HEK293 (cell line): ENCODE measurements around the gene CDC5L.

Experiments
- CTCF ChIA-PET: fragments of 350-600 bp; formaldehyde crosslinking; extraction: SDS; loops from one replicate; lab custom pipeline; 2021; ENCODE audit warnings: antibody characterized with exemption; lab: Yijun Ruan, JAX
- POLR2A ChIA-PET: fragments of 300-600 bp; formaldehyde crosslinking; extraction: SDS; loops from one replicate; lab custom pipeline; 2020; ENCODE audit warnings: antibody characterized with exemption, inconsistent platforms; lab: Yijun Ruan, JAX
- H3K27ac ChIP-seq: fragments of 200-500 bp; sonication (Bioruptor generic); 2 replicates; pipeline ENCODE4 v1.5.1; 2014; ENCODE audit warnings: low read depth, low read length, control low read depth, inconsistent platforms; ENCODE audit errors: extremely low read depth
- H3K36me3 ChIP-seq, 2 experiments: fragments of 200-500 bp in 1 of 2; sonication (Bioruptor generic) in 1 of 2; 1 replicate in 1 of 2; 2 replicates in 1 of 2; pipeline ENCODE4 v1.5.1; 2014 to 2017; ENCODE audit warnings: inconsistent platforms in 2 of 2, low read length in 2 of 2; ENCODE audit not compliant: control insufficient read depth in 2 of 2, insufficient read depth in 1 of 2
- H3K4me1 ChIP-seq: fragments of 200-500 bp; sonication (Bioruptor generic); 2 replicates; pipeline ENCODE4 v1.5.1; 2014; ENCODE audit warnings: mild to moderate bottlenecking, low read length, inconsistent platforms; ENCODE audit not compliant: control insufficient read depth, insufficient read depth
- H3K4me3 ChIP-seq: 2 replicates; pipeline ENCODE4 v1.5.1; 2011; ENCODE audit warnings: low read depth, mild to moderate bottlenecking, control low read depth, low read length, moderate library complexity
- H3K9me3 ChIP-seq: fragments of 200-500 bp; sonication (Bioruptor generic); 2 replicates; pipeline ENCODE4 v1.5.1; 2014; ENCODE audit warnings: low read depth, low read length, inconsistent platforms; ENCODE audit not compliant: control insufficient read depth, insufficient read depth
- EGR2 ChIP-seq: fragments of 450-650 bp; formaldehyde crosslinking; IDR thresholded peaks from 2 replicates; pipeline ENCODE4 v1.5.1; 2016; ENCODE audit warnings: low read depth, missing biosample characterization, missing genetic modification characterization
- HOXA7 ChIP-seq: sonication (generic); formaldehyde crosslinking; IDR thresholded peaks from 2 replicates; pipeline ENCODE4 v1.8.1; 2022; ENCODE audit warnings: missing genetic modification reagents, borderline replicate concordance
- KLF9 ChIP-seq: fragments of 450-650 bp; formaldehyde crosslinking; IDR thresholded peaks from 2 replicates; pipeline ENCODE4 v1.5.1; 2016; ENCODE audit warnings: missing biosample characterization, missing genetic modification characterization, low read depth
- MEIS1 ChIP-seq: sonication (generic); formaldehyde crosslinking; IDR thresholded peaks from 2 replicates; pipeline ENCODE4 v1.8.1; 2022; ENCODE audit warnings: missing genetic modification reagents, mild to moderate bottlenecking, borderline replicate concordance
- MZF1 ChIP-seq: fragments of 450-650 bp; formaldehyde crosslinking; IDR thresholded peaks from 2 replicates; pipeline ENCODE4 v1.5.1; 2017; ENCODE audit warnings: missing biosample characterization, missing genetic modification characterization, borderline replicate concordance
- OSR2 ChIP-seq: fragments of 450-650 bp; formaldehyde crosslinking; IDR thresholded peaks from 2 replicates; pipeline ENCODE4 v1.5.1; 2016; ENCODE audit warnings: missing biosample characterization, missing genetic modification characterization
- RBAK ChIP-seq: fragments of 450-650 bp; formaldehyde crosslinking; IDR thresholded peaks from 2 replicates; pipeline ENCODE4 v1.5.1; 2016; ENCODE audit warnings: missing biosample characterization, missing genetic modification characterization
- REPIN1 ChIP-seq: fragments of 450-650 bp; formaldehyde crosslinking; IDR thresholded peaks from 2 replicates; pipeline ENCODE4 v1.5.1; 2017; ENCODE audit warnings: missing biosample characterization, missing genetic modification characterization, low read depth
- YY2 ChIP-seq: fragments of 450-650 bp; formaldehyde crosslinking; IDR thresholded peaks from 2 replicates; pipeline ENCODE4 v1.5.1; 2016; ENCODE audit warnings: missing biosample characterization, missing genetic modification characterization
- ZBTB21 ChIP-seq: fragments of 450-650 bp; formaldehyde crosslinking; IDR thresholded peaks from 2 replicates; pipeline ENCODE4 v1.5.1; 2017; ENCODE audit warnings: missing biosample characterization, missing genetic modification characterization
- ZBTB48 ChIP-seq: fragments of 450-650 bp; formaldehyde crosslinking; IDR thresholded peaks from 2 replicates; pipeline ENCODE4 v1.5.1; 2016; ENCODE audit warnings: missing biosample characterization, missing genetic modification characterization
- ZBTB49 ChIP-seq: fragments of 450-650 bp; formaldehyde crosslinking; IDR thresholded peaks from 2 replicates; pipeline ENCODE4 v1.5.1; 2016; ENCODE audit warnings: missing biosample characterization, missing genetic modification characterization, low read depth
- ZNF10 ChIP-seq: fragments of 450-650 bp; formaldehyde crosslinking; IDR thresholded peaks from 2 replicates; pipeline ENCODE4 v1.5.1; 2017; ENCODE audit warnings: missing biosample characterization, missing genetic modification characterization
- ZNF114 ChIP-seq: fragments of 450-650 bp; formaldehyde crosslinking; IDR thresholded peaks from 2 replicates; pipeline ENCODE4 v1.5.0; 2017; ENCODE audit warnings: missing biosample characterization, missing genetic modification characterization
- ZNF121 ChIP-seq: fragments of 450-650 bp; formaldehyde crosslinking; IDR thresholded peaks from 2 replicates; pipeline ENCODE4 v1.5.1; 2016; ENCODE audit warnings: missing biosample characterization, missing genetic modification characterization
- ZNF155 ChIP-seq: fragments of 450-650 bp; formaldehyde crosslinking; IDR thresholded peaks from 2 replicates; pipeline ENCODE4 v1.5.1; 2016; ENCODE audit warnings: missing biosample characterization, missing genetic modification characterization
- ZNF175 ChIP-seq: fragments of 450-650 bp; formaldehyde crosslinking; IDR thresholded peaks from 2 replicates; pipeline ENCODE4 v1.5.1; 2016; ENCODE audit warnings: missing biosample characterization, missing genetic modification characterization
- ZNF24 ChIP-seq: fragments of 450-650 bp; formaldehyde crosslinking; IDR thresholded peaks from 2 replicates; pipeline ENCODE4 v1.5.1; 2016; ENCODE audit warnings: missing biosample characterization, missing genetic modification characterization
- ZNF26 ChIP-seq: fragments of 450-650 bp; formaldehyde crosslinking; IDR thresholded peaks from 2 replicates; pipeline ENCODE4 v1.5.1; 2016; ENCODE audit warnings: missing biosample characterization, missing genetic modification characterization
- ZNF292 ChIP-seq: fragments of 450-650 bp; formaldehyde crosslinking; IDR thresholded peaks from 2 replicates; pipeline ENCODE4 v1.5.1; 2016; ENCODE audit warnings: low read depth, missing biosample characterization, missing genetic modification characterization, borderline replicate concordance
- ZNF341 ChIP-seq: fragments of 450-650 bp; formaldehyde crosslinking; IDR thresholded peaks from 2 replicates; pipeline ENCODE4; 2016; ENCODE audit warnings: low read depth, missing biosample characterization, missing genetic modification characterization
- ZNF423 ChIP-seq: fragments of 450-650 bp; formaldehyde crosslinking; IDR thresholded peaks from 2 replicates; pipeline ENCODE4 v1.5.1; 2016; ENCODE audit warnings: missing biosample characterization, missing genetic modification characterization
- ZNF48 ChIP-seq: fragments of 450-650 bp; formaldehyde crosslinking; IDR thresholded peaks from 2 replicates; pipeline ENCODE4 v1.5.1; 2016; ENCODE audit warnings: missing biosample characterization, missing genetic modification characterization
- ZNF530 ChIP-seq: fragments of 450-650 bp; formaldehyde crosslinking; IDR thresholded peaks from 2 replicates; pipeline ENCODE4 v1.5.1; 2016; ENCODE audit warnings: low read depth, missing biosample characterization, missing genetic modification characterization
- ZNF548 ChIP-seq: fragments of 450-650 bp; formaldehyde crosslinking; IDR thresholded peaks from 2 replicates; pipeline ENCODE4 v1.5.1; 2016; ENCODE audit warnings: missing biosample characterization, missing genetic modification characterization
- ZNF571 ChIP-seq: fragments of 450-650 bp; formaldehyde crosslinking; IDR thresholded peaks from 2 replicates; pipeline ENCODE4 v1.5.0; 2017; ENCODE audit warnings: missing biosample characterization, missing genetic modification characterization
- ZNF596 ChIP-seq: fragments of 450-650 bp; IDR thresholded peaks from 2 replicates; pipeline ENCODE4 v1.5.0; 2018; ENCODE audit warnings: missing biosample characterization, mild to moderate bottlenecking, missing genetic modification characterization, moderate library complexity
- ZNF610 ChIP-seq: fragments of 450-650 bp; formaldehyde crosslinking; IDR thresholded peaks from 2 replicates; pipeline ENCODE4 v1.5.1; 2016; ENCODE audit warnings: missing biosample characterization, missing genetic modification characterization, borderline replicate concordance
- ZNF645 ChIP-seq: fragments of 450-650 bp; formaldehyde crosslinking; IDR thresholded peaks from 2 replicates; pipeline ENCODE4; 2016; ENCODE audit warnings: missing biosample characterization, missing genetic modification characterization
- ZNF677 ChIP-seq: fragments of 450-650 bp; IDR thresholded peaks from 2 replicates; pipeline ENCODE4 v1.5.0; 2018; ENCODE audit warnings: missing biosample characterization, mild to moderate bottlenecking, missing genetic modification characterization, moderate library complexity
- ZNF701 ChIP-seq: fragments of 450-650 bp; formaldehyde crosslinking; IDR thresholded peaks from 2 replicates; pipeline ENCODE4 v1.5.1; 2016; ENCODE audit warnings: missing biosample characterization, missing genetic modification characterization
- ZNF76 ChIP-seq: fragments of 450-650 bp; formaldehyde crosslinking; IDR thresholded peaks from 2 replicates; pipeline ENCODE4; 2016; ENCODE audit warnings: low read depth, missing biosample characterization, missing genetic modification characterization, borderline replicate concordance
- ZNF777 ChIP-seq: fragments of 450-650 bp; formaldehyde crosslinking; IDR thresholded peaks from 2 replicates; pipeline ENCODE4 v1.5.1; 2017; ENCODE audit warnings: missing biosample characterization, missing genetic modification characterization, borderline replicate concordance

The CDC5L gene

GRCh38 chr6:44373787-44374186 lies 13.7 kb upstream of the CDC5L start (continued):
- TF ChIP-seq ZNF155 (tag by site-specific recombination) (no peak), ZNF677 (tag by site-specific recombination) (no peak), MEIS1 (no peak), ZBTB48 (tag by site-specific recombination) (no peak), ZNF48 (tag by site-specific recombination) (no peak), ZBTB21 (no peak), ZNF530 (tag by site-specific recombination) (no peak), ZNF610 (no peak)

GRCh38 chr6:44375071-44375470 lies 12.4 kb upstream of the CDC5L start:
- ChIA-PET POLR2A (interaction anchor here (1.1 to 1.2 kb wide), 2 partner anchors 12 to 13 kb away, joined by 3 read pairs; partner anchors contain the start of gene CDC5L), CTCF (interaction anchor here (0.6 to 1.5 kb wide), 2 partner anchors 8 to 54 kb away, joined by 3 read pairs; no protein-coding TSS in a partner anchor)
- Histone ChIP-seq H3K36me3 (no peaks in the 10 kb centered on the region), H3K9me3 (no peaks in the 10 kb centered on the region), H3K4me3 (no peak overlapping the region), H3K27ac (no peak overlapping the region), H3K4me1 (no peaks in the 10 kb centered on the region)
- TF ChIP-seq ZNF530 (tag by site-specific recombination) (no peak), HOXA7 (CRISPR knock-in tag) (no peak), EGR2 (tag by site-specific recombination) (no peak), ZNF26 (tag by site-specific recombination) (no peak), ZNF596 (tag by site-specific recombination) (no peak), ZNF701 (tag by site-specific recombination) (no peak), ZNF571 (tag by site-specific recombination) (no peak), RBAK (no peak), ZNF292 (tag by site-specific recombination) (no peak), ZNF175 (tag by site-specific recombination) (no peak), KLF9 (tag by site-specific recombination) (no peak)

- CTCF ChIA-PET: no interaction called here
- H3K36me3 ChIP-seq: no peaks in the 10 kb centered on the region
- POLR2A ChIA-PET: interaction anchor here (1.4 kb wide), 1 partner anchor 10 kb away, joined by 3 read pairs; the partner anchor contains the start of gene CDC5L
- TF ChIP-seq ZNF645 (no peak), ZNF121 (no peak), YY2 (no peak), ZNF114 (tag by site-specific recombination) (no peak), REPIN1 (no peak), ZNF423 (tag by site-specific recombination) (no peak), ZNF76 (tag by site-specific recombination) (no peak), ZNF341 (tag by site-specific recombination) (no peak), OSR2 (tag by site-specific recombination) (no peak), MZF1 (tag by site-specific recombination) (no peak), ZNF548 (tag by site-specific recombination) (no peak), ZNF24 (tag by site-specific recombination) (no peak), ZNF10 (no peak), ZBTB49 (tag by site-specific recombination) (no peak), ZNF777 (no peak), ZNF610 (no peak)
Observed at GRCh38 chr6:44377484-44377883, 10.0 kb upstream of the CDC5L start.

More at GRCh38 chr6:44377484-44377883, 10.0 kb upstream of the CDC5L start:
- H3K27ac ChIP-seq: no peak overlapping the region
- no peak overlapping the region for H3K4me3 ChIP-seq
- no peaks in the 10 kb centered on the region for H3K9me3 ChIP-seq
- H3K4me1 ChIP-seq: no peaks in the 10 kb centered on the region
